ENCODE results near the gene MAP3K7CL.
A peak's percentile ranks its signal among the peaks of the same experiment; 100 is the strongest.

The MAP3K7CL gene

DNA sequence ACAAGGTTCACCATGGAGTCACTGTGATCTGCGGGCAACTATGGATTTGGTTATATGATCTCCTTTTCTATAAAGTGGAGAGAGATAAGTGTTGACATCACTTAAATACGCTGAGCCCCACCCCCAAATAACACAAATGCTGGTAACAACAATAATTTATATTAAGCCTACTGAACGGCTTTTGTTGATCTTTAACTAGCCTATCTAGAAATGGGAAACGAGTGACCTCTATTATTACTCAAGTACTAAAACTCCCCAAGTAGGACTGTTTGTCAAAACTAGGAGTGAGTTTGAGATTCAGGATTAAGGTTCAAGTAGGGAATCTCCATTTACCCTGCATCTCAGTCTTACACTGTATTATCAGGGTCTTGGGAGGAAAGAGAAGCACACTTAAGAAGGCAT is 52.2 kb downstream of the MAP3K7CL start:
- no peak overlapping the region for H3K23ac ChIP-seq (ENCODE audit: low read length)
- no peaks in the 10 kb centered on the region for H3K9me3 ChIP-seq (ENCODE audit: insufficient read depth, low read depth, low read length)
- H4K8ac ChIP-seq (ENCODE audit: low read depth, low read length) = no peak overlapping the region

DNA sequence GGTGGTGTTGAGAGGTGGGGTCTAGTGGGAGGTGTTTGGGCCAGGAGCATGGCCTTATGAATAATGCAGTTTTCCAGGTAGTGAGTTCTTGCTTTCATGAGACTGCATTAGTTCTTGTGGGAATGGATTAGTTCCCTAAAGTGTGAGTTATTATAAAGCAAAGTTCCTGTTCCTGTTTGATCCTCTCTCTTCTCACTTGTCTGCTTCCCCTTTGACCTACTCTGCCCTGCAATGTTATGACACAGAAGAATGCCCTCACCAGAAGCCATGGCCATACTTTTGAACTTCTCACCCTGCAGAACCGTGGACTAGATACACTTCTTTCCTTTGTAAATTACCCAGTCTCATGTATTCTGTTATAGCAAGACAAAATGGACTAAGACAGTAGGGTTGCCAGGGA is 53.6 kb downstream of the MAP3K7CL start:
- Histone ChIP-seq H4K12ac (ENCODE audit: low read depth, low read length) (no peak overlapping the region), H3K36me3 (ENCODE audit: control insufficient read depth in 1 of 2, insufficient read depth in 2 of 2, low read length in 2 of 2) (no peaks in the 10 kb centered on the region), H2BK120ac (ENCODE audit: insufficient read depth, low read length, poor library complexity) (no peak overlapping the region), H3K79me2 (ENCODE audit: control insufficient read depth, insufficient read depth, low read length, poor library complexity) (no peaks in the 10 kb centered on the region), H2AFZ (ENCODE audit: insufficient read depth, low read length, poor library complexity) (no peak overlapping the region), H3K4me3 (ENCODE audit: low read depth, low read length) (no peak overlapping the region), H3K14ac (ENCODE audit: low read length) (no peak overlapping the region), H4K91ac (ENCODE audit: low read depth, low read length) (no peak overlapping the region), H3K9me3 (ENCODE audit: insufficient read depth, low read depth, low read length) (no peaks in the 10 kb centered on the region), H3K27me3 (ENCODE audit: insufficient read depth, low read length) (no peaks in the 10 kb centered on the region), H3K23ac (ENCODE audit: low read length) (no peak overlapping the region), H3K4me2 (ENCODE audit: low read length) (no peak overlapping the region), H4K8ac (ENCODE audit: low read depth, low read length) (no peak overlapping the region), H3K9ac (ENCODE audit: low read length) (no peak overlapping the region), H2BK12ac (ENCODE audit: low read length) (no peak overlapping the region), H3K18ac (ENCODE audit: low read length) (no peak overlapping the region), H2AK5ac (ENCODE audit: low read length) (no peak overlapping the region), H3K4ac (ENCODE audit: low read depth, low read length) (no peak overlapping the region), H3K27ac (ENCODE audit: low read depth, low read length) (no peak overlapping the region), H2BK5ac (ENCODE audit: low read depth, low read length, poor library complexity) (no peak overlapping the region), H3K4me1 (ENCODE audit: control insufficient read depth in 1 of 2, insufficient read depth in 2 of 2, low read length in 2 of 2) (peaks cover 0 to 2% of the 10 kb centered on the region in 2 experiments), H3K79me1 (ENCODE audit: low read length) (peaks cover 2% of the 10 kb centered on the region)
- no CpG with 5 or more reads among the region's 1 CpG for WGBS (ENCODE audit: extremely low coverage, insufficient coverage, insufficient read length)
- DNase-seq = peak; percentile 16 to 60

More for the DNA sequence above, 52.2 kb downstream of the MAP3K7CL start:
- H3K27ac ChIP-seq (ENCODE audit: low read depth, low read length) = no peak overlapping the region
- no peak overlapping the region for H3K4me2 ChIP-seq (ENCODE audit: low read length)
- no peaks in the 10 kb centered on the region for H3K36me3 ChIP-seq (ENCODE audit: control insufficient read depth in 1 of 2, insufficient read depth in 2 of 2, low read length in 2 of 2)
- no peak overlapping the region for H3K9ac ChIP-seq (ENCODE audit: low read length)
- peaks cover 0 to 2% of the 10 kb centered on the region in 2 experiments for H3K4me1 ChIP-seq (ENCODE audit: control insufficient read depth in 1 of 2, insufficient read depth in 2 of 2, low read length in 2 of 2)
- no peak overlapping the region for H4K12ac ChIP-seq (ENCODE audit: low read depth, low read length)
- no peak overlapping the region for H4K91ac ChIP-seq (ENCODE audit: low read depth, low read length)
- peaks cover 2% of the 10 kb centered on the region for H3K79me1 ChIP-seq (ENCODE audit: low read length)
- no peak overlapping the region for H3K4me3 ChIP-seq (ENCODE audit: low read depth, low read length)
- no peak overlapping the region for H2BK12ac ChIP-seq (ENCODE audit: low read length)
- H2AK5ac ChIP-seq (ENCODE audit: low read length) = no peak overlapping the region
- WGBS (ENCODE audit: extremely low coverage, insufficient coverage, insufficient read length) = no CpG with 5 or more reads among the region's 4 CpGs
- H2AFZ ChIP-seq (ENCODE audit: insufficient read depth, low read length, poor library complexity) = no peak overlapping the region
- no peak overlapping the region for H3K14ac ChIP-seq (ENCODE audit: low read length)
- H3K4ac ChIP-seq (ENCODE audit: low read depth, low read length) = no peak overlapping the region
- H2BK5ac ChIP-seq (ENCODE audit: low read depth, low read length, poor library complexity) = no peak overlapping the region
- H3K27me3 ChIP-seq (ENCODE audit: insufficient read depth, low read length) = no peaks in the 10 kb centered on the region
- no peak overlapping the region for H2BK120ac ChIP-seq (ENCODE audit: insufficient read depth, low read length, poor library complexity)
- H3K18ac ChIP-seq (ENCODE audit: low read length) = no peak overlapping the region
- no peaks in the 10 kb centered on the region for H3K79me2 ChIP-seq (ENCODE audit: control insufficient read depth, insufficient read depth, low read length, poor library complexity)
- DNase-seq = peak in 1 of 2 donors; percentile 26

- no CpG with 5 or more reads among the region's 1 CpG for WGBS (ENCODE audit: extremely low coverage, insufficient coverage, insufficient read length)
- Histone ChIP-seq H2BK120ac (ENCODE audit: insufficient read depth, low read length, poor library complexity) (no peak overlapping the region), H4K12ac (ENCODE audit: low read depth, low read length) (no peak overlapping the region), H2AK5ac (ENCODE audit: low read length) (no peak overlapping the region), H3K4me3 (ENCODE audit: low read depth, low read length) (no peak overlapping the region), H3K9me3 (ENCODE audit: insufficient read depth, low read depth, low read length) (no peaks in the 10 kb centered on the region), H3K4ac (ENCODE audit: low read depth, low read length) (no peak overlapping the region), H3K4me2 (ENCODE audit: low read length) (no peak overlapping the region), H3K27me3 (ENCODE audit: insufficient read depth, low read length) (no peaks in the 10 kb centered on the region), H3K79me1 (ENCODE audit: low read length) (peaks cover 2% of the 10 kb centered on the region), H2AFZ (ENCODE audit: insufficient read depth, low read length, poor library complexity) (no peak overlapping the region), H2BK5ac (ENCODE audit: low read depth, low read length, poor library complexity) (no peak overlapping the region), H4K8ac (ENCODE audit: low read depth, low read length) (no peak overlapping the region), H3K4me1 (ENCODE audit: control insufficient read depth in 1 of 2, insufficient read depth in 2 of 2, low read length in 2 of 2) (peaks cover 0 to 2% of the 10 kb centered on the region in 2 experiments), H3K14ac (ENCODE audit: low read length) (no peak overlapping the region), H3K27ac (ENCODE audit: low read depth, low read length) (no peak overlapping the region), H4K91ac (ENCODE audit: low read depth, low read length) (no peak overlapping the region), H2BK12ac (ENCODE audit: low read length) (no peak overlapping the region), H3K79me2 (ENCODE audit: control insufficient read depth, insufficient read depth, low read length, poor library complexity) (no peaks in the 10 kb centered on the region), H3K18ac (ENCODE audit: low read length) (no peak overlapping the region), H3K23ac (ENCODE audit: low read length) (no peak overlapping the region), H3K36me3 (ENCODE audit: control insufficient read depth in 1 of 2, insufficient read depth in 2 of 2, low read length in 2 of 2) (no peaks in the 10 kb centered on the region), H3K9ac (ENCODE audit: low read length) (no peak overlapping the region)
- DNase-seq = no peak
Observed at GRCh38 chr21:29185172-29185571, 54.7 kb downstream of the MAP3K7CL start.

- Histone ChIP-seq H3K27me3 (ENCODE audit: insufficient read depth, low read length) (no peaks in the 10 kb centered on the region), H3K27ac (ENCODE audit: low read depth, low read length) (no peak overlapping the region), H2BK12ac (ENCODE audit: low read length) (no peak overlapping the region), H3K4me2 (ENCODE audit: low read length) (no peak overlapping the region), H4K91ac (ENCODE audit: low read depth, low read length) (no peak overlapping the region), H3K4ac (ENCODE audit: low read depth, low read length) (no peak overlapping the region), H3K18ac (ENCODE audit: low read length) (no peak overlapping the region), H3K79me1 (ENCODE audit: low read length) (peaks cover 2% of the 10 kb centered on the region), H2BK5ac (ENCODE audit: low read depth, low read length, poor library complexity) (no peak overlapping the region), H3K4me3 (ENCODE audit: low read depth, low read length) (no peak overlapping the region), H3K14ac (ENCODE audit: low read length) (no peak overlapping the region), H2AFZ (ENCODE audit: insufficient read depth, low read length, poor library complexity) (no peak overlapping the region), H4K12ac (ENCODE audit: low read depth, low read length) (no peak overlapping the region), H2AK5ac (ENCODE audit: low read length) (no peak overlapping the region), H3K79me2 (ENCODE audit: control insufficient read depth, insufficient read depth, low read length, poor library complexity) (no peaks in the 10 kb centered on the region), H2BK120ac (ENCODE audit: insufficient read depth, low read length, poor library complexity) (no peak overlapping the region), H3K4me1 (ENCODE audit: control insufficient read depth in 1 of 2, insufficient read depth in 2 of 2, low read length in 2 of 2) (peaks cover 0 to 2% of the 10 kb centered on the region in 2 experiments), H3K36me3 (ENCODE audit: control insufficient read depth in 1 of 2, insufficient read depth in 2 of 2, low read length in 2 of 2) (no peaks in the 10 kb centered on the region), H3K23ac (ENCODE audit: low read length) (no peak overlapping the region), H3K9me3 (ENCODE audit: insufficient read depth, low read depth, low read length) (no peaks in the 10 kb centered on the region), H4K8ac (ENCODE audit: low read depth, low read length) (no peak overlapping the region), H3K9ac (ENCODE audit: low read length) (no peak overlapping the region)
- DNase-seq = no peak
- no CpG with 5 or more reads among the region's 4 CpGs for WGBS (ENCODE audit: extremely low coverage, insufficient coverage, insufficient read length)
Observed at GRCh38 chr21:29185633-29186032, 55.2 kb downstream of the MAP3K7CL start.

Measured in trophoblast cell (in vitro differentiated cells and primary cell).